Caco-2 (cell line): ENCODE results near the gene MRPS18B. TPM values are rescaled to one million over a fixed set of nuclear protein-coding genes. Genes with fewer than 3 reads are reported as not detected.

Experiments used
- BruUV-seq: library from RNA; stranded (reverse); fragments of 400-500 nt; replicated peaks from 2 replicates; lab custom pipeline; 2021; lab: Mats Ljungman, UMichigan
- CTCF ChIA-PET: fragments of 300-600 bp; sonication (Branson Sonifier 250); formaldehyde crosslinking; loops from one replicate; lab custom pipeline; 2022; ENCODE audit warnings: antibody characterized with exemption; lab: Charles Lee
- POLR2A ChIA-PET: fragments of 300-600 bp; sonication (Branson Sonifier 250); formaldehyde crosslinking; loops from one replicate; lab custom pipeline; 2022; ENCODE audit warnings: antibody characterized with exemption; lab: Charles Lee
- DNase-seq, 2 experiments: peaks; one replicate each; pipeline versions ENCODE4 v3.0.0 to v3.0.0-alpha.2; 2020 to 2022
- H3K27me3 ChIP-seq: replicated peaks from 2 replicates; pipeline ENCODE4 v1.6.0; 2011; ENCODE audit warnings: low read length; ENCODE audit not compliant: control insufficient read depth, insufficient read depth
- H3K36me3 ChIP-seq: 2 replicates; pipeline ENCODE4 v1.5.1; 2011; ENCODE audit warnings: low read length; ENCODE audit not compliant: control insufficient read depth, insufficient read depth
- H3K4me1 ChIP-seq: fragments of 250-450 bp; sonication (Bioruptor Pico); 2 replicates; pipeline ENCODE4 v1.5.1; 2020; ENCODE audit warnings: mild to moderate bottlenecking
- H3K4me3 ChIP-seq: 2 replicates; pipeline ENCODE4 v1.5.1; 2011; ENCODE audit warnings: low read depth, mild to moderate bottlenecking, control low read depth, low read length
- H3K9me3 ChIP-seq: fragments of 250-450 bp; sonication (Bioruptor Pico); 2 replicates; pipeline ENCODE4 v1.5.1; 2020; ENCODE audit warnings: mild to moderate bottlenecking, moderate library complexity
- H3K27ac Mint-ChIP-seq: one replicate; pipeline ENCODE4 v1.8.0; 2022; ENCODE audit warnings: mixed read lengths; ENCODE audit not compliant: unreplicated experiment
- H3K27me3 Mint-ChIP-seq: one replicate; pipeline ENCODE4 v1.8.0; 2022; ENCODE audit warnings: mixed read lengths; ENCODE audit not compliant: insufficient read depth, unreplicated experiment
- H3K36me3 Mint-ChIP-seq: one replicate; pipeline ENCODE4 v1.8.0; 2022; ENCODE audit warnings: mild to moderate bottlenecking, mixed read lengths; ENCODE audit not compliant: insufficient read depth, unreplicated experiment
- H3K4me1 Mint-ChIP-seq: one replicate; pipeline ENCODE4 v1.8.0; 2022; ENCODE audit warnings: low read depth, mixed read lengths; ENCODE audit not compliant: unreplicated experiment
- H3K4me3 Mint-ChIP-seq: one replicate; pipeline ENCODE4 v1.8.0; 2022; ENCODE audit warnings: mild to moderate bottlenecking, moderate library complexity, mixed read lengths; ENCODE audit not compliant: unreplicated experiment
- H3K9me3 Mint-ChIP-seq: one replicate; pipeline ENCODE4 v1.8.0; 2022; ENCODE audit warnings: mixed read lengths; ENCODE audit not compliant: unreplicated experiment
- intact Hi-C: fragments of 100-400 bp; cut with micrococcal nuclease; formaldehyde crosslinking; loops from one replicate; pipeline ENCODE4 v1.10.0; 2022; ENCODE audit not compliant: unreplicated experiment
- total RNA-seq: library from RNA; stranded (reverse); gene quantifications from 2 replicates; pipeline ENCODE4 v1.2.3, GENCODE V29; 2022
- TF ChIP-seq, protein P1 (sequence below), 2 experiments: fragments of 200-600 bp in 1 of 2; IDR thresholded peaks; 1 replicate in 1 of 2; 2 replicates in 1 of 2; pipeline versions ENCODE4 v1.5.1 to v1.8.0; 2011 to 2022; ENCODE audit warnings: antibody characterized with exemption in 1 of 2, control low read depth in 1 of 2, inconsistent platforms in 1 of 2, low read depth in 1 of 2, low read length in 1 of 2, mild to moderate bottlenecking in 1 of 2, moderate library complexity in 1 of 2; ENCODE audit not compliant: insufficient read depth in 1 of 2, severe bottlenecking in 1 of 2, unreplicated experiment in 1 of 2

MRPS18B gene
- total RNA-seq, 1 experiment from 2014 or later = 62.6 TPM

DNA sequence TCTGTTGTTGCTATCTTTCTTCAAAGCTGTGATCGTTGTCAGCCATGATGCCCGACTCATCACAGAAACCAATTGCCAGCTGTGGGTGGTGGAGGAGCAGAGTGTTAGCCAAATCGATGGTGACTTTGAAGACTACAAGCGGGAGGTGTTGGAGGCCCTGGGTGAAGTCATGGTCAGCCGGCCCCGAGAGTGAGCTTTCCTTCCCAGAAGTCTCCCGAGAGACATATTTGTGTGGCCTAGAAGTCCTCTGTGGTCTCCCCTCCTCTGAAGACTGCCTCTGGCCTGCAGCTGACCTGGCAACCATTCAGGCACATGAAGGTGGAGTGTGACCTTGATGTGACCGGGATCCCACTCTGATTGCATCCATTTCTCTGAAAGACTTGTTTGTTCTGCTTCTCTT, 27.1 kb upstream of the MRPS18B start:
- Histone ChIP-seq H3K4me1 (peaks cover 8% of the 10 kb centered on the region), H3K9me3 (no peaks in the 10 kb centered on the region), H3K36me3 (peaks cover 7% of the 10 kb centered on the region), H3K27me3 (no peaks in the 10 kb centered on the region), H3K4me3 (no peak overlapping the region)
- BruUV-seq = no TSS peak
- ChIA-PET POLR2A (no interaction called here), CTCF (interaction anchor here (0.7 to 1.3 kb wide), 4 partner anchors 20 to 108 kb away, joined by 3 to 4 read pairs (median 3); partner anchors contain the start of gene ABCF1)
- DNase-seq = no peak
- Mint-ChIP-seq H3K36me3 (peaks cover 96% of the 10 kb centered on the region), H3K9me3 (no peaks in the 10 kb centered on the region), H3K27me3 (no peaks in the 10 kb centered on the region), H3K4me1 (peaks cover 6% of the 10 kb centered on the region), H3K4me3 (no peak overlapping the region), H3K27ac (peak overlapping the region; percentile 31)
- intact Hi-C loops = no loop called here
- TF ChIP-seq, protein P1, sequence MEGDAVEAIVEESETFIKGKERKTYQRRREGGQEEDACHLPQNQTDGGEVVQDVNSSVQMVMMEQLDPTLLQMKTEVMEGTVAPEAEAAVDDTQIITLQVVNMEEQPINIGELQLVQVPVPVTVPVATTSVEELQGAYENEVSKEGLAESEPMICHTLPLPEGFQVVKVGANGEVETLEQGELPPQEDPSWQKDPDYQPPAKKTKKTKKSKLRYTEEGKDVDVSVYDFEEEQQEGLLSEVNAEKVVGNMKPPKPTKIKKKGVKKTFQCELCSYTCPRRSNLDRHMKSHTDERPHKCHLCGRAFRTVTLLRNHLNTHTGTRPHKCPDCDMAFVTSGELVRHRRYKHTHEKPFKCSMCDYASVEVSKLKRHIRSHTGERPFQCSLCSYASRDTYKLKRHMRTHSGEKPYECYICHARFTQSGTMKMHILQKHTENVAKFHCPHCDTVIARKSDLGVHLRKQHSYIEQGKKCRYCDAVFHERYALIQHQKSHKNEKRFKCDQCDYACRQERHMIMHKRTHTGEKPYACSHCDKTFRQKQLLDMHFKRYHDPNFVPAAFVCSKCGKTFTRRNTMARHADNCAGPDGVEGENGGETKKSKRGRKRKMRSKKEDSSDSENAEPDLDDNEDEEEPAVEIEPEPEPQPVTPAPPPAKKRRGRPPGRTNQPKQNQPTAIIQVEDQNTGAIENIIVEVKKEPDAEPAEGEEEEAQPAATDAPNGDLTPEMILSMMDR (IDR thresholded peaks at IDR 0.05; ENCODE audit: insufficient read depth in 1 of 2, low read depth in 1 of 2, low read length in 1 of 2, severe bottlenecking in 1 of 2, unreplicated experiment in 1 of 2) = no peak

DNA sequence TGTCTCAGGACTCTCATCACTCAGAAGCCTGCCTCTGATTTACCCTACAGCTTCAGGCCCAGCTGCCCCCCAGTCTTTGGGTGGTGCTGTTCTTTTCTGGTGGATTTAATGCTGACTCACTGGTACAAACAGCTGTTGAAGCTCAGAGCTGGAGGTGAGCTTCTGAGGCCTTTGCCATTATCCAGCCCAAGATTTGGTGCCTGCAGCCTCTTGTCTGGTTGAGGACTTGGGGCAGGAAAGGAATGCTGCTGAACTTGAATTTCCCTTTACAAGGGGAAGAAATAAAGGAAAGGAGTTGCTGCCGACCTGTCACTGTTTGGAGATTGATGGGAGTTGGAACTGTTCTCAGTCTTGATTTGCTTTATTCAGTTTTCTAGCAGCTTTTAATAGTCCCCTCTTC, 26.6 kb upstream of the MRPS18B start:
- Mint-ChIP-seq H3K9me3 (no peaks in the 10 kb centered on the region), H3K36me3 (peaks cover 95% of the 10 kb centered on the region), H3K27ac (peak overlapping the region; percentile 31), H3K27me3 (no peaks in the 10 kb centered on the region), H3K4me3 (no peak overlapping the region), H3K4me1 (peaks cover 6% of the 10 kb centered on the region)
- DNase-seq = peak; percentile 57 to 61
- ChIA-PET CTCF (interaction anchor here (0.7 to 1.3 kb wide), 4 partner anchors 20 to 109 kb away, joined by 3 to 4 read pairs (median 3); partner anchors contain the start of gene ABCF1), POLR2A (no interaction called here)
- no peak overlapping the region for H3K4me3 ChIP-seq
- no peaks in the 10 kb centered on the region for H3K9me3 ChIP-seq
- intact Hi-C loops = no loop called here
- H3K4me1 ChIP-seq = peaks cover 8% of the 10 kb centered on the region
- peaks cover 5% of the 10 kb centered on the region for H3K36me3 ChIP-seq
- no TSS peak for BruUV-seq
- TF ChIP-seq, protein P1 (IDR thresholded peaks at IDR 0.05; ENCODE audit: insufficient read depth in 1 of 2, low read depth in 1 of 2, low read length in 1 of 2, severe bottlenecking in 1 of 2, unreplicated experiment in 1 of 2) = no peak
- no peaks in the 10 kb centered on the region for H3K27me3 ChIP-seq

DNA sequence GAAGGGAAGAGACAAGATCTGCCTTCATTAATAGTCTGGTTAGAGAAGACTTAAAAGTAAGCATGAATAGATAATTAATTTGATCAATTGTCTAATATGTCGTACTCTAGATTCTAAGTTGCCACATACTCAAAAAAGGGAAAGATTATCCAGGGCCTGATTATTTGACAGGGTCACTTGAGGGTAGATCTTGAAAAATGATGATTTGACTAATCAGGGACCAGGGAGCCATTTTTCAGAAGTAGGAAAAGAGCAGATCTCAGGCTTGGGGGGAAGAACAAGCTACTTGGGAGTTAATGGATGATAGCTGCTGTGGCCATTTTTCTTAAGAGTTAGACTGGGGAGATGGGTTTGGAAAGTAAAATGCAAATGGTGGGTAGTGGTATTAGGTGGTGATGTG, 25.4 kb upstream of the MRPS18B start:
- no peaks in the 10 kb centered on the region for H3K9me3 ChIP-seq
- Mint-ChIP-seq H3K9me3 (no peaks in the 10 kb centered on the region), H3K4me1 (peaks cover 6% of the 10 kb centered on the region), H3K27me3 (no peaks in the 10 kb centered on the region), H3K4me3 (no peak overlapping the region), H3K27ac (no peak overlapping the region), H3K36me3 (peaks cover 95% of the 10 kb centered on the region)
- POLR2A ChIA-PET = interaction anchor here (0.9 kb wide), 1 partner anchor 23 kb away, joined by 4 read pairs; no protein-coding TSS in a partner anchor
- intact Hi-C loops = no loop called here
- H3K4me1 ChIP-seq = peaks cover 8% of the 10 kb centered on the region
- H3K27me3 ChIP-seq = no peaks in the 10 kb centered on the region
- TF ChIP-seq, protein P1 (IDR thresholded peaks at IDR 0.05; ENCODE audit: insufficient read depth in 1 of 2, low read depth in 1 of 2, low read length in 1 of 2, severe bottlenecking in 1 of 2, unreplicated experiment in 1 of 2) = no peak
- H3K4me3 ChIP-seq = no peak overlapping the region
- CTCF ChIA-PET = no interaction called here
- DNase-seq = no peak
- H3K36me3 ChIP-seq = peaks cover 3% of the 10 kb centered on the region
- BruUV-seq = no TSS peak
